ENCODE data around the gene CAP2.

CAP2 gene

DNA sequence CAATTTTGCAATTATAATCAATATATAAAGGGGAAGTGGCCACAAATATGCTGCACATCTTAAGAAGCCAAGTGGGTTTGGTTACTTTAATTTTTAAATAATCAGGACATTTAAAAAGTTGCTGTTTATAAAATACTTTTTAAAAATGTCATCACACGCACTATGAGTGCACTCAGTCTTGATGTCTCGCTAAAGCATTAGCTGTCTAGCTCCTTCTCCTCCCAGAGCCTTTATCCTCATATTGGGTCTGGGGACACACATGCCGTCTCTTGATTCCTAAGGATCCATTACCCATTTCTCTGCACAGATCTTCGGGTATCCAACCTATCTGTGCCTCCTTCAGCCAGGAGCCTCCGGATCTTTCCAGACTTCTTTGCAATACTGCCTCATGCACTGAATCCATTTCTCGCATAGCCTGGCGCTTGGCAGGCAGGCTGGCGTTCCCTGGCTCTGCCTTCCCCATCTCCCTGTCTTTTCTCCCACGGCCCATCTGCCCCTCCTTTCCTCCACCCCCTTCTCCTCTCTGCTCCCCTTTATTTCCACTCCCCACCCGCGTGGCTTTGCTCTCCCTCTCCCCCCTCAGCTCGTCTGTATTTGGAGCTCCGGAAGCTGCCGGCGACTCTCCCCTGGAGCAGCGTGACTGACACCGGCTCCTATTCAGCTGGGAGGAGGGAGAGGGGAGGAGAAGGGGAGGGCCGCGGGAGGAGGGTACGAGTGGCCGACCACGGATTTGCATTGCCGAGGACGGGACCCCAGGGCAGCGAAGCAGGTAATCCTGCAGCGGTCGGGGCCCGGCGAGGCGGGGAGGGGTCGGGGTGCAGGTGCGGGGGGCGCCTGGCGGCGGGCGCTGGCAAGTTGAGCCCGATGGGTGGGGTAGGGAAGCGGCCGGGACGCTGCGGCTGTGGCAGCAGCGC, at the start of gene CAP2:
Gene CAP2, plus strand, starts transcription at position 618 of the 914 bp plus-strand sequence. CDS start 27,961 bp downstream, outside the sequence.
- no peaks in the 10 kb centered on the region for H3K36me3 Mint-ChIP-seq
- no peak for DNase-seq
- ATAC-seq (replicated peaks), result peak; percentile 25 to 29
- peaks cover 0 to 2% of the 10 kb centered on the region in 2 donors for H3K9me3 Mint-ChIP-seq
- peaks cover 55 to 62% of the 10 kb centered on the region in 2 donors for H3K27me3 Mint-ChIP-seq
- peak within 1 kb of the TSS; percentile 80 to 83 for H3K4me3 Mint-ChIP-seq
- no peak within 1 kb of the TSS for H3K27ac Mint-ChIP-seq
- peaks cover 6 to 8% of the 10 kb centered on the region in 2 donors for H3K4me1 Mint-ChIP-seq

DNA sequence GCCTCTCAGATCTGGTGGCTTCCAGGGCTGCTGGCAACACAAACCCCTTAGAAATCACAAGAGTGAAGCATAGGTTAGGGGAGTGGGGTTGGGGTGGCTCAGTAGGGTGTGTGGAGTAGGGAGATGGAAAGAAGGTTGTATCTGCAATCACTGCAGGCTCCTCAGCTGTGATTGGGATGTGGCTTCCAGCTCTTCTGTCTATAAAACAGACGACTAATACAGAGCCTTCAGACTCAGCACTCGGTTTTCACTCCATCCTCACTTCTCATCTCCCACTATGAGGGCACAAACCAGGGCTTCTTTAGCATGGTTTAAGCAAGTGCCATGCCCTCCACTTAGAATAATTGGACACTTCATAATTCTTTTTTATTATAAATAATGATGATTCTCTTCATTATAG, 46.4 kb upstream of the CAP2 start:
- no peak for DNase-seq
- H3K27me3 Mint-ChIP-seq, result no peaks in the 10 kb centered on the region
- H3K4me1 Mint-ChIP-seq, result no peaks in the 10 kb centered on the region
- no peaks in the 10 kb centered on the region for H3K36me3 Mint-ChIP-seq
- no peak overlapping the region for H3K27ac Mint-ChIP-seq
- H3K9me3 Mint-ChIP-seq, result peaks cover 0 to 2% of the 10 kb centered on the region in 2 donors
- H3K4me3 Mint-ChIP-seq, result no peak overlapping the region
- ATAC-seq (replicated peaks), result no peak

DNA sequence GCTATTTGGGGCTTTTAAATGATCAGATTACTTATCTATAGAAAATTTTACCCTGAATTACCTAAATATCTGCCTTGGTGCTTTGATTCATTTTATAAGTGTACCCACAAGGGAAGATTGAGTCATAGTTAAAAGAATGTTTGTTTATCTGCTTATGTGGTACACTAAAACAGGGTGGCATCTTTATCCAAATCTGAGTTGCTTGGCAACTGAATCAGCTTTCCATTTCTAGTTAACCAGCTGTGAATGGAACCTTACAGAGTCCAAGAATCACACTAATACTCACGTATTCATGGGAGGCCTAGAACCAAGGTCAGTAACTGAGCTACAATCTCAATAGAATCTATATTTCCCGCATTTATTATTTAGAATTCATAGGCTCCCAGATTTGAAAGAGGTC, 44.0 kb upstream of the CAP2 start:
- no peak overlapping the region for H3K4me3 Mint-ChIP-seq
- H3K27me3 Mint-ChIP-seq, result no peaks in the 10 kb centered on the region
- no peak overlapping the region for H3K27ac Mint-ChIP-seq
- H3K36me3 Mint-ChIP-seq, result no peaks in the 10 kb centered on the region
- DNase-seq, result no peak
- H3K9me3 Mint-ChIP-seq, result no peaks in the 10 kb centered on the region
- no peaks in the 10 kb centered on the region for H3K4me1 Mint-ChIP-seq
- no peak for ATAC-seq (replicated peaks)

- H3K4me1 Mint-ChIP-seq, result no peaks in the 10 kb centered on the region
- H3K27me3 Mint-ChIP-seq, result no peaks in the 10 kb centered on the region
- ATAC-seq (replicated peaks) (no peak), DNase-seq (no peak)
- H3K4me3 Mint-ChIP-seq, result no peak overlapping the region
- no peaks in the 10 kb centered on the region for H3K36me3 Mint-ChIP-seq
- no peak overlapping the region for H3K27ac Mint-ChIP-seq
- no peaks in the 10 kb centered on the region for H3K9me3 Mint-ChIP-seq
Measured at GRCh38 chr6:17352302-17352701, 41.1 kb upstream of the CAP2 start.

DNA sequence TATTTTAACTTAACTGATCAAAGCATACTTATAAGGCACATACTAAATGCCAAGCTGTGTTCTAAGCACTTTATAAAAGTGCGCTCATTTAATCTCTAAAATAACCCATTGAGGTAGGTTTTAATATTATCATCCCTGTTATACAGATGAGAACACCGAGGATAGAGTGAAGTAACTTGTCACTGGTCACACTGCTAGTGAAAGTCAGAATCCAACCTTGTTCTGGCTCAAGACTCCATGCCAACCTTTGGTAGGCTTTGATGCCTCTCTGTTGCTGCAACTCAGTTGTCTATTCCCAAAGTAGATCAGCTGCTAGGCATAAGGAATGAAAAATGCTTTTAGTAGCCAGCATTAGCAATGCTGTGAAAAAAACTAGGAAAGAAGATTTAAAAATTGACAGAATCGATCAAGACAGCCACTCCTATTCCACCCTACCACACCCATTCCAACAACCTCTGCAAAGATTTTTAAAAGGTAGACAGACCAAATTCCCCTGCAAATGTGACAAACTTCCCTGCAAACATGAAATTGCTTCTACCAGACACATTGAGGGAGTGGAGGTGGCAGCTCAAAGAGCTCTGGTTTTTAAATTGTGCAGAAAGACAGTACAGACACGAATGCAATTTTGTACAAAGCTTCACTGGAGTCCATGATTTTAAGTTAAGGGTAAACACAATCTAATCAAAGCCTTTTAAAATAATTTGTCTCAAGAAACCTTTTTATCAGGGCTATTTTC, 39.8 kb upstream of the CAP2 start:
- Mint-ChIP-seq H3K9me3 (peaks cover 0 to under 1% of the 10 kb centered on the region in 2 donors), H3K27me3 (no peaks in the 10 kb centered on the region), H3K4me1 (no peaks in the 10 kb centered on the region), H3K4me3 (no peak overlapping the region), H3K27ac (no peak overlapping the region), H3K36me3 (no peaks in the 10 kb centered on the region)
- DNase-seq, result no peak
- ATAC-seq (replicated peaks), result no peak

DNA sequence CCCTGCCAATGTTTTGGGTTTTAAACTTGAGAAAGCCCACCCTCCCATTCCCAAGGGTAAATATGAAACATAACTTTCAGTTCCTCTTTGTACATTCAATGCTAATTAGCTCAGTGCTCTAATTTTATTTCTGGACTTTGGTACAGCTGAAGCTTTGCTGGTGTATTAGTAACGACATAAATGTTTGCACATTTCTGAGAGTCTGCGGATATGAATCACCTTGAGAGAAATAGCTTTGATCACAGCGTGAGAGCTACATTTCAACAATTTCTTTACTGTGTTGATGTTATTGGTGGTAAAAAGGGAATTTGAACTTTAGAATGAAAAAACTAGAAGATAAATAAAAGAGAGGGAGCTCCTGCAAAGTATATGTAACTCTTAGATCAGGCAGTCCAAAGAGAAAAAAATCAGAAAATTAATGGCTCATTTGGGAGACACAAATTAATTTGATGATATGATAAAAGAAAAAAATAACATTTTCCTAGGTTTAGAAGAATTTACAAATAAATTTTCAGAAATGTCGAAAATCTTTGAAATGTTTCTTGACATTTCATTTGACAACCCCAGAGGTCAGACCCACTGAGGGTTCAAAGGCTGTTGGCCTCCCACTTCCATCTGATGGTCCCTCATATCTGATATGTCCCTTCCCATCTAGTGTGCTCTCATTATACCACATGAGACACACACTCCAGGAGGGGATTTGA, 38.5 kb upstream of the CAP2 start:
- Mint-ChIP-seq H3K4me3 (no peak overlapping the region), H3K9me3 (peaks cover 0 to 4% of the 10 kb centered on the region in 2 donors), H3K27ac (no peak overlapping the region), H3K4me1 (no peaks in the 10 kb centered on the region), H3K27me3 (no peaks in the 10 kb centered on the region), H3K36me3 (no peaks in the 10 kb centered on the region)
- ATAC-seq (replicated peaks), result no peak
- DNase-seq, result no peak

GRCh38 chr6:17355404-17355774, 38.0 kb upstream of the CAP2 start:
- H3K9me3 Mint-ChIP-seq, result peaks cover 0 to 4% of the 10 kb centered on the region in 2 donors
- ATAC-seq (replicated peaks) (no peak), DNase-seq (no peak)
- H3K4me3 Mint-ChIP-seq, result no peak overlapping the region
- H3K4me1 Mint-ChIP-seq, result no peaks in the 10 kb centered on the region
- H3K27me3 Mint-ChIP-seq, result no peaks in the 10 kb centered on the region
- no peaks in the 10 kb centered on the region for H3K36me3 Mint-ChIP-seq
- H3K27ac Mint-ChIP-seq, result no peak overlapping the region

- Mint-ChIP-seq H3K27ac (no peak overlapping the region), H3K4me1 (no peaks in the 10 kb centered on the region), H3K4me3 (no peak overlapping the region), H3K27me3 (no peaks in the 10 kb centered on the region), H3K9me3 (peaks cover 0 to 6% of the 10 kb centered on the region in 2 donors), H3K36me3 (no peaks in the 10 kb centered on the region)
- ATAC-seq (replicated peaks) (no peak), DNase-seq (no peak)
Measured at GRCh38 chr6:17358515-17358914, 34.9 kb upstream of the CAP2 start.

GRCh38 chr6:17360564-17360963, 32.8 kb upstream of the CAP2 start:
- peaks cover 0 to 6% of the 10 kb centered on the region in 2 donors for H3K9me3 Mint-ChIP-seq
- no peaks in the 10 kb centered on the region for H3K36me3 Mint-ChIP-seq
- no peaks in the 10 kb centered on the region for H3K4me1 Mint-ChIP-seq
- ATAC-seq (replicated peaks), result no peak
- no peak for DNase-seq
- no peak overlapping the region for H3K4me3 Mint-ChIP-seq
- H3K27ac Mint-ChIP-seq, result no peak overlapping the region
- H3K27me3 Mint-ChIP-seq, result no peaks in the 10 kb centered on the region

GRCh38 chr6:17361013-17361412, 32.4 kb upstream of the CAP2 start:
- no peak for ATAC-seq (replicated peaks)
- Mint-ChIP-seq H3K9me3 (peaks cover 0 to 6% of the 10 kb centered on the region in 2 donors), H3K4me3 (no peak overlapping the region), H3K27ac (no peak overlapping the region), H3K36me3 (no peaks in the 10 kb centered on the region), H3K27me3 (no peaks in the 10 kb centered on the region), H3K4me1 (no peaks in the 10 kb centered on the region)
- no peak for DNase-seq

GRCh38 chr6:17365961-17366360, 27.4 kb upstream of the CAP2 start:
- no peaks in the 10 kb centered on the region for H3K4me1 Mint-ChIP-seq
- peaks cover 5 to 7% of the 10 kb centered on the region in 2 donors for H3K9me3 Mint-ChIP-seq
- no peak overlapping the region for H3K27ac Mint-ChIP-seq
- no peak overlapping the region for H3K4me3 Mint-ChIP-seq
- DNase-seq, result no peak
- no peaks in the 10 kb centered on the region for H3K36me3 Mint-ChIP-seq
- H3K27me3 Mint-ChIP-seq, result no peaks in the 10 kb centered on the region
- no peak for ATAC-seq (replicated peaks)

DNA sequence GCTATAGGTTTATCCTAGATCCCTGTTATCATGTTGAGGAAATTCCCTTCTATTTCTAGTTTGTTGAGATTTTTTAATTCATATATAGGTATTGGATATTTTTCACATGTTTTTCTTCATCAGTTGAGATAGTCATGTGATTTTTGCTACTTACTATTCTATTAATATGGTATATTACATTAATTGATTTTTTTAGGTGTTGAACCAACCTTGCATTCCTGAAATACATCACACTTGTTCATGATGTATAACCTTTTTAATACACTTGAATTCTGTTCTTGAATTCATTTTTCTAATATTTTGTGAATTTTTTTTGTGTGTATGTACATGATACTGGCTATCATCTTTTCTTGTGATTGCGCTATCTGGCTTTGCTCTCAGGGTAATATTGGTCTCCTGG, 25.5 kb upstream of the CAP2 start:
- Mint-ChIP-seq H3K9me3 (peaks cover 8 to 13% of the 10 kb centered on the region in 2 donors), H3K36me3 (no peaks in the 10 kb centered on the region), H3K27ac (no peak overlapping the region), H3K4me1 (no peaks in the 10 kb centered on the region), H3K4me3 (no peak overlapping the region), H3K27me3 (no peaks in the 10 kb centered on the region)
- DNase-seq (no peak), ATAC-seq (replicated peaks) (no peak)

DNA sequence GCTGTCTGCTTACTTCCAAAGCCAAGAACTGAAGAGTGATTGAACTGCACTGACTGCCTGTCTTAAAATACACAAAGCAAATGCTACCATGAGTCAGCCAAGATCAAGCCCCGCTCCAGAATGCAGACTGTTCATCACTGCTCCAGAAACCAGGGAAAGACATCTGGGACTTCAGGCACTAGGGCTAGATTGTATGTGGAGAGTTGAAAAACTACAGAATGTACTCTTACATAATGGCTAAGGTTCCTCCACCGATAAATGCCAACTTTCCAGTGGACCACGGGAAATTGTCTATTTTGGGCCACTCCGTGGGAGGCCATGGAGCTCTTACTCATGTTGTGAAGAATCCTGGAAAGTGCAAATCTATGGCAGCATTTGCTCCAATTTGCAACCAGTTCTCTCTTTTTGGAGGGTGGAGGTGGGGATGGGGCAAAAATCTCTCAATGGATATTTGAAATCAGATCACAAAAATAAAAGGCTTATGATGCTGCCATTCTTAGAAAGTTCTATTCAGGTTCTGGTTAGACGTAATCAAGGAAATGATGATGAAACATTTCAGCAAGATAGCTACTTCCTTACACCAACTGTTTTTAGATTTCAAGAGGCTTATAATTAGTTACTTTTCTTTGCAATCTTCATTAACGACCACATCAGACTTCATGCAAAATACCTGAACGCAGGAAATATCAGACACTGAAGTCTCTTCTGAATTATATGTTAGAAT, 11.8 kb upstream of the CAP2 start:
- H3K27me3 Mint-ChIP-seq, result peaks cover 5 to 6% of the 10 kb centered on the region in 2 donors
- H3K4me3 Mint-ChIP-seq, result no peak overlapping the region
- no peaks in the 10 kb centered on the region for H3K4me1 Mint-ChIP-seq
- H3K9me3 Mint-ChIP-seq, result no peaks in the 10 kb centered on the region
- no peaks in the 10 kb centered on the region for H3K36me3 Mint-ChIP-seq
- DNase-seq, result no peak
- ATAC-seq (replicated peaks), result no peak
- no peak overlapping the region for H3K27ac Mint-ChIP-seq

- Mint-ChIP-seq H3K4me3 (no peak overlapping the region), H3K4me1 (no peaks in the 10 kb centered on the region)
- no peak for DNase-seq
Measured at GRCh38 chr6:17385660-17386059, 7.7 kb upstream of the CAP2 start.

More at GRCh38 chr6:17385660-17386059, 7.7 kb upstream of the CAP2 start:
- no peak for ATAC-seq (replicated peaks)
- peaks cover 15% of the 10 kb centered on the region in 2 donors for H3K27me3 Mint-ChIP-seq
- no peaks in the 10 kb centered on the region for H3K36me3 Mint-ChIP-seq
- H3K27ac Mint-ChIP-seq, result no peak overlapping the region
- no peaks in the 10 kb centered on the region for H3K9me3 Mint-ChIP-seq

All from stimulated activated naive B cell treated with anti-CD40 and anti-IgM and Interleukin-4, amounts not matched to agents 10 μg/mL and 1 μg/mL and 100 μg/mL, for 72 hours (primary cell).